Duodenal mucosa (tissue), 2 donors: ENCODE measurements around the gene CDR2.

ENCODE experiments used
- H3K27ac ChIP-seq: one replicate; pipeline ENCODE4 v1.7.0; 2013; ENCODE audit warnings: low read depth, low read length
- H3K27me3 ChIP-seq, 2 donors: one replicate each; pipeline ENCODE4 v1.7.0; 2013; ENCODE audit warnings: low read length in 2 of 2, control low read depth in 1 of 2; ENCODE audit not compliant: insufficient read depth in 2 of 2, control insufficient read depth in 1 of 2
- H3K36me3 ChIP-seq, 2 donors: one replicate each; pipeline ENCODE4 v1.7.0; 2013; ENCODE audit warnings: low read length in 2 of 2, control low read depth in 1 of 2; ENCODE audit not compliant: insufficient read depth in 2 of 2, control insufficient read depth in 1 of 2
- H3K4me1 ChIP-seq, 2 donors: one replicate each; pipeline ENCODE4 v1.7.0; 2013; ENCODE audit warnings: low read length in 2 of 2, control low read depth in 1 of 2; ENCODE audit not compliant: insufficient read depth in 2 of 2, control insufficient read depth in 1 of 2
- H3K4me3 ChIP-seq, 2 donors: one replicate each; pipeline ENCODE4 v1.7.0; 2013; ENCODE audit warnings: low read length in 2 of 2, low read depth in 1 of 2
- H3K9ac ChIP-seq, 2 donors: one replicate each; pipeline ENCODE4 v1.7.0; 2013; ENCODE audit warnings: low read length in 2 of 2, low read depth in 1 of 2
- H3K9me3 ChIP-seq, 2 donors: one replicate each; pipeline ENCODE4 v1.7.0; 2013; ENCODE audit warnings: low read length in 2 of 2, control low read depth in 1 of 2; ENCODE audit not compliant: control insufficient read depth in 1 of 2

The CDR2 gene

DNA sequence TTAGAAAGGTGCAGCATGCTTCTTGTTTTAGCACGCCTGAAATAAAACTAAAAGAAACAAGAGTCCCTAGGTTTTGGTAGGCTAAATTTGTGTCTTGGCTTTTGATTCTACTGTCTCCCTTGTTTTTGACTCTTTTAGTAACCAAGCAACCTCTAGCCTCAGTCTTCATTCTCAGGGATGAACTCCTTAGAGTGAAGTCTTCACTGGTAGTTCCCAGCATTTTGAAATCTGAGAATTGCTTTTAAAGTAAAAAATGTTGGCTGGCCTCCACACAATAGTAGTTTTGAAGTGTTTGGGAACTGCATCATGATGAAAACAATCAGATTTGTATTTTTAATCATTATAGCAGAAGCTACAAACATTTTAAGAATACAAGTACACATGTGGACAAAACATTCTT lies 6.1 kb upstream of the CDR2 start:
- no peaks in the 10 kb centered on the region for H3K36me3 ChIP-seq
- H3K4me3 ChIP-seq: no peak overlapping the region
- H3K4me1 ChIP-seq: peaks cover 0 to 2% of the 10 kb centered on the region in 2 donors
- H3K27ac ChIP-seq: no peak overlapping the region
- no peaks in the 10 kb centered on the region for H3K27me3 ChIP-seq
- H3K9ac ChIP-seq: no peak overlapping the region
- H3K9me3 ChIP-seq: no peaks in the 10 kb centered on the region

DNA sequence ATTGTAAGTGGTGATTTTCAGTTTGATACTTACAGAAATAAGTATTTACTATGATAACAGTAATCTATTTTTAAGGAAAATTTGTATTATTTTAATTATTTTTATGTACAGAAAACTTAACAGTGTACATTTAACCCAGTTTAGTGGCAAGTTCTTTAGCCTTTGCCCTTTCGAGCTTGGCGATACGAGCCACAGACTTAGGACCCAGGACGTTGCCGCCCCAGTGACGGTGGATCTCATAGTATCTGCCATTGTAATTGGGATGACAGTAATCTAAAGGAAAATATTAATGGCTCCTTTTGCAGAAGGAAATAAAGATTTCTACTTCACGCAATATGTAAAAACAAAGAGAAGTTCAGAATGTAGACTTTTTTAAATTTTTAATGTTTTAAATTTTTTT lies 5.2 kb upstream of the CDR2 start:
- H3K27me3 ChIP-seq: no peaks in the 10 kb centered on the region
- no peaks in the 10 kb centered on the region for H3K9me3 ChIP-seq
- no peak overlapping the region for H3K4me3 ChIP-seq
- peaks cover 5 to 7% of the 10 kb centered on the region in 2 donors for H3K4me1 ChIP-seq
- H3K9ac ChIP-seq: no peak overlapping the region
- H3K36me3 ChIP-seq: no peaks in the 10 kb centered on the region
- H3K27ac ChIP-seq: no peak overlapping the region

DNA sequence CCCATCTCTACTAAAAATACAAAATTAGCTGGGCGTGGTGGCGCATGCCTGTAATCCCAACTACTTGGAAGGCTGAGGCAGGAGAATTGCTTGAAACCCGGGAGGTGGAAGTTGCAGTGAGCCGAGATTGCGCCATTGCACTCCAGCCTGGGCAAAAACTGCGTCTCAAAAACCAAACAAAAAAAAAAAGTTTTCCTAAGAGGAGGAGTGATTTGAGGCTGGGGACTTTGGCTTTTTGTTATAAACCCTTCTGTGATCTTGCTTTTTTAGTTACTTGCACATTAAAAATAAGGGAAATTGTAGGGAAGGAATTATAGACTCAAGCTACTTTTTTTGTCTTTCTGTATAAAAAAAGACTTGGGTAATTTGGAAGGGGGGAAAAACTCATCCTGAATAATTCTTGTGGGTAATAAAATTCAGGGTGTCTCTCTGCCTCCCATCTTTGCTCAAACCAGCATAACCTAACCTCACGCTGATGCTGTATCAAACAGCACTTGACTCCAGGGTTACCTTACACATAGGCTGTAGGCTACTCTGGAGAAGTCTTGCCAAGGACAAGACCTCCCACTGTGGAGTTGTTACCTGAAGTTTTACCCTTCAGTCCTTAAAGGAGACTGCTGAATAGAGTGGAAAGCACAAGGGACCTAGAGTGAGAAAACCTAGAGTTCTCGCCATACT lies 1.7 kb upstream of the CDR2 start:
- no peak overlapping the region for H3K9ac ChIP-seq
- H3K4me3 ChIP-seq: no peak overlapping the region
- H3K36me3 ChIP-seq: no peaks in the 10 kb centered on the region
- peaks cover 22 to 25% of the 10 kb centered on the region in 2 donors for H3K4me1 ChIP-seq
- no peak overlapping the region for H3K27ac ChIP-seq
- H3K9me3 ChIP-seq: no peaks in the 10 kb centered on the region
- no peaks in the 10 kb centered on the region for H3K27me3 ChIP-seq

DNA sequence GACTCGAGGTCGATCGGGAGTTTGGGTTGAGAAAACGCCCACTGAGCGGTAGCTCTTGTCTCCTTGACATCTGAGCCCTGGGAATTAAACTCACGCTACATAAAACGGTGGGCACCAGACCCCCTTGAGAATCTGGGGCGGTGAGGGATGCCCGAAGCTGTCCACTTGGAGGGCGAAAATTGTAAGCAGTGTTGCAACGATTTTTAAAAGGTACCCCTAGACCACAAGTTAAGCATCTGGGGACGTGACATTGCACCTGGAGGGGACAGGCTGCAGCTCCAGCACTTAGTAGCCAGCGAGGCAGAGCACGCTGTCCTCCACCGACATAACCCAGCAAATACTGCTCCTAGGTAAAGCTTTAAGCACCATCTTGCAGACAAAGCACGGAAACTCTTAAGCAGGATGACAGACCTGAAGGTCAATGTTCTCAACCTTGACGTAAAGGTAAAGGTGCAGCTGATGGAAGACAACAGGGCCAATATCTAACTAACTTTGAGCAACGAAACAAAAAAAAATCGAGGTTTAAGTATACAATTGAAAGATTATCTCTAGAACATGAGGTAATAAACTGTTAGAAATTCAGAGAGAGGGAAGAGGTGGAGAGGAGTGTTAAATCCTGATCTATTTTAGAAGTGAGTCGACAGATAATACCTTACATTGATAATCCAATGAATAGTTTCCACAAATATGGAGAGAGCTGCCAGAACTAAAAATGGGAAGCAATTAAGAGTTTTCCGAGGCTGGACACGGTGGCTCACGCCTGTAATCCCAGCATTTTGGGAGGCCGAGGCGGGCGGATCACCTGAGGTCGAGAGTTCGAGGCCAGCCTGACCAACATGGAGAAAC lies 921 bp upstream of the CDR2 start:
- peak overlapping the region; percentile 70 for H3K27ac ChIP-seq

DNA sequence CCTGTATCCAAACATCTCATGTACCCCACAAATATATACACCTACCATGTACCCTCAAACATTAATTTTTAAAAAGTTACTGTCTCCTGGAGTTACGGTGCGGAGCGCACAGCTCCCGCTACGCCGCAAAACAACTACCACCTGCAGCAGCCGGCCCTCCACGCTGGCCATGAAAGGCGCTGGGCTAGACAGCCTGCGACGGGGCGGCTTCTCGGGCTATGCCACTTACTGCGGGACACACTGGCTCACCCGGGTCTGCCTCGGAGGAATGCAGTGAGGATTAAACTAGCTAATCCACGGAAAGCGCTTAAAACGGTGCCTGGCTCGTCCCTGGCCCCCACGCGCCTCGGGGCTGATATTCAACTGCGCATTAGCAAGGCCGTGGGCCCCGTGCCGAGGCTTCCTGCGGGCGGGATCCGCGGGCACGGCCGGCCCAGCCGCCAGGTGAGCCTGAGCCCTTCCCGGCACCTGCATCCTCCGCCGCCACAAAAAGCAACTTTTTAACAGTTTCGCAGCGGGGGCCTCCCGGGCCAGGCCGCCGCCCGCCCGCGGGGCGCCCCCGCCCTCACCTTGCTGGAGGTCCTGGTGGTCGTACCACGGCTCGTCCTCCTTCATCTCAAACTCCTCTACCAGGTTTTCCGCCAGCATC lies 633 bp downstream of the CDR2 start:
- Histone ChIP-seq H3K27me3 (no peaks in the 10 kb centered on the region), H3K9ac (peak overlapping the region; percentile 77 to 85), H3K4me1 (peaks cover 44 to 46% of the 10 kb centered on the region in 2 donors), H3K9me3 (no peaks in the 10 kb centered on the region), H3K36me3 (no peaks in the 10 kb centered on the region), H3K27ac (peak overlapping the region; percentile 79), H3K4me3 (peak overlapping the region; percentile 78 to 88)

More for the DNA sequence above, 921 bp upstream of the CDR2 start:
- H3K4me3 ChIP-seq: peak overlapping the region; percentile 78 to 88
- no peaks in the 10 kb centered on the region for H3K36me3 ChIP-seq
- H3K4me1 ChIP-seq: peaks cover 28 to 30% of the 10 kb centered on the region in 2 donors
- H3K27me3 ChIP-seq: no peaks in the 10 kb centered on the region
- H3K9me3 ChIP-seq: no peaks in the 10 kb centered on the region
- H3K9ac ChIP-seq: peak overlapping the region; percentile 73 to 91

DNA sequence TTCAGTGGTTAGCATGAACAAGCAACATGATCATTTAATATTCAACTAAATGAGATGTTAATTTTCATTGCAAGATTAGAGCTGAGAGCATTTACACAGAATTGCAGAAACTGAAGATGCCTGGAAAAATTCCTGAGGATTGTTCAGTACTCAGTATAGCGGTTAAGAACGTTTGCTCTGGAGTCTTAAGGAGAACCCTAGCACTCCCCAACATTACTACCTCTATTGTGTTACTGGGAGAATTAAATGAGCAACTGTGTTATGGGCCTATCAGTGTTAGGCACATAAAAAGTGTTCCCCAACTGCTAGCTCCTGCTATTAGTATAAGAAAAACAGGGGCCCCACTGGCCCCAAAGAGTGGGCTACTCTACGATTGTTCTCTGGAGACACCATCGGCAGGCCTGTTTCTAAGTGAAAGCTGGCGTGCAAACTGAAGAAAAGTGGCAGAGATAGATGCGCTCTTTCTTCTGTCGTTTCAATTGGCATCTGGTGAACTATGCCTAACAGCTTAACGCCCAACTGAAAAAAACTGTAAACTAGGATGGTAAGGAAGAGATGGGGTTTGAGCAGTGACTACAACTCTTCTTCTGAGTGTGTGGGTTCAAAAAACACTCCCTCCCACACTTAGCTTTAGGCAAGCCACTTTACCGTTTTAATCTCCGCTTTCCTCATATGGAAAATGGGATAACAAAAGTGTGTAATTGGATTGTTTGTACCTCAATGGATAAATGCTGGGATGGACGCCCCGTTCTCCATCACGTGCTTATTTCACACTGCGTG lies 1.3 kb downstream of the CDR2 start:
- Histone ChIP-seq H3K9ac (peak overlapping the region; percentile 77 to 85), H3K27me3 (no peaks in the 10 kb centered on the region), H3K9me3 (no peaks in the 10 kb centered on the region)

DNA sequence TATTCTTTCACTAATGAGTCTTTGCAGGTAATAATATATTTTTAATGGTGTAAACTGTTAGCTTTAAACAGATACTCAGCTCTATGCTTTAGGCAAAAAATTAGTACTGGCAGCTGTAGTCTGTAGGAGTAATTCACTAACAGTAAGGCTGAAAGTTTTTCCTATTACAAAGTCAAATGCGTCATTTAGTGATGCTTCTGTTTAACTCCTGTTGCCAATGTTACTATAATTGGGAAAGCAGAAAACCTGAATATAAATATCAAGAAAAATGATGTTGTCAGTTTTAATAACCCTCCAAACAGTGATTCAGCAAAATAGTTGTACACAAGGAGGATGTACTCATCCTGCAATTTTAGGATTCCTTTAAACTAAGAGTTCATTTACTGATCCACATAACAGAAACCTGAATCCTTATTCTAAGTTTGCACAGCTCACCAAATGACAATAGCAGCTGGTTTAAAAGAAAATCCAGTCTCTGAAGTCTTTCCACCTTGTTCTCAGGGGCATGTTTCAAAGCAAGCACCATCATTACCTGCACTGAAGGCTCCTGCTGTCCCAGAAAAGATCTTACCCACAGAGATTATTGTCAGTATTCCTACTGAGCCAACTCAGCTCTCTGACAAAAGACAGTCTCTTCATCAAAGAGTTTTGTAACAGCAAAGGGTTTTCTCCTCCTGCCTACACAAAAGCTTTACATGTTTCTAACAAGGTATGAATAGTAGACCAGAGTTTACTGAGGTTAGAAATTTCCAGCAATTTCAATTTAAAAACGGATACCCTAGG lies 4.2 kb downstream of the CDR2 start:
- Histone ChIP-seq H3K9ac (peak overlapping the region in 1 of 2 donors; percentile 24), H3K27ac (peak overlapping the region; percentile 67), H3K9me3 (no peaks in the 10 kb centered on the region), H3K4me1 (peaks cover 49% of the 10 kb centered on the region in 2 donors), H3K27me3 (no peaks in the 10 kb centered on the region), H3K36me3 (no peaks in the 10 kb centered on the region), H3K4me3 (no peak overlapping the region)

More for the DNA sequence above, 1.3 kb downstream of the CDR2 start:
- H3K4me3 ChIP-seq: peak overlapping the region; percentile 78 to 88
- H3K36me3 ChIP-seq: no peaks in the 10 kb centered on the region
- peaks cover 50 to 52% of the 10 kb centered on the region in 2 donors for H3K4me1 ChIP-seq
- H3K27ac ChIP-seq: peak overlapping the region; percentile 79

DNA sequence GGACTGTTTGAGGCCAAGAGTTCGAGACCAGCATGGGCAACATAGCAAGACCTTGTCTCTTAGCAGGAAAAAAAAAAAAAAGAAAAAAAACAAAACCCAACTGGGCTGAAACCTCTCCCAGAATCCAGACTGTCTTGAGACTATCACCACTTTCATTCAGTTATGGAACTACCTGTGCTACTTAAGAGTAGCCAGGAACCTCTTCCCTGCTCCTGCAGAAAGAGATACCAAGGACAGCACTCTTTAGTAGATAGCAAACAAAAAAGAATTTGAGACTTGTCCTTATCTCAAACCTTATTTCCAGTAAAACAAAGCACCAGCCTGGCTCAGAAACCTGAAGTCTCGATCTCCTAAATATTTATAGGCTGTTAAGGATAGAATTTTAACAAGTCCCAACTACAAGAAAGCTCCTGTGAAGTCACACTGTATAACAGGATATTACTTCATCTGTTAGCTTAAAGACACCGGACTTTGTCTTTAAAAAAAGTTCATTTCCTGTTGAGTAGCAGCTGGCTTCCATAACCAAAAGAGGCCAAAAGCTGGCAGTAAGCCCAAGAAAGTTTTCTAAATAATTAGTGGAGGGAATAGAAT lies 5.1 kb downstream of the CDR2 start:
- peaks cover 47% of the 10 kb centered on the region in 2 donors for H3K4me1 ChIP-seq
- H3K9ac ChIP-seq: peak overlapping the region in 1 of 2 donors; percentile 7
- peak overlapping the region; percentile 42 for H3K27ac ChIP-seq
- H3K36me3 ChIP-seq: peaks cover 5 to 8% of the 10 kb centered on the region in 2 donors
- no peak overlapping the region for H3K4me3 ChIP-seq
- no peaks in the 10 kb centered on the region for H3K9me3 ChIP-seq
- no peaks in the 10 kb centered on the region for H3K27me3 ChIP-seq
